Brain pericyte (primary cell): ENCODE data around the gene HADH.
"Not testable (repeated sequence)": the region's sequence is repeated elsewhere in the genome, so short reads cannot be mapped to it uniquely, and the experiment has no call there.

Source experiments
- DNase-seq: peaks from one replicate; pipeline ENCODE4 v3.0.0-alpha.2; 2012; ENCODE audit warnings: low read depth, low spot score

HADH gene

DNA sequence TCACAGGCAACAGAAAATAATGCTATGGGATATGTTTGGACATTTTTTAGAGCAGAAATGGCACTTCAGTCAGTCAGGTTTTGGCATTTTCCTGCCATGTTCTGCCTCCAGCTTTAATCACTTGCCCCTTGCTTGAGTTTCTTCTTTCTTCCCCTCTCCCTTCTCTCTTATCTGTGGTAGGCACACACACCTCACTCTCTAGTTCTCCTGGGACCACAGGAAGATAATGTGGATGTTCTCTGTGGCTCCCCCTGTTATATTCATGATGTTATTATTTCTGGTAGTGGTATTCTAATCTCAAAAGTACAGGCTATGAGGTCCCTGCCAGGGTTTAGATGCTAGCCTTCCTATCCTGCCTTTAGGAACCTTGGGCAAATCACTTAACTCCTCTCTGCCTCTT lies 5.2 kb downstream of the HADH start:
- DNase-seq: no peak

DNA sequence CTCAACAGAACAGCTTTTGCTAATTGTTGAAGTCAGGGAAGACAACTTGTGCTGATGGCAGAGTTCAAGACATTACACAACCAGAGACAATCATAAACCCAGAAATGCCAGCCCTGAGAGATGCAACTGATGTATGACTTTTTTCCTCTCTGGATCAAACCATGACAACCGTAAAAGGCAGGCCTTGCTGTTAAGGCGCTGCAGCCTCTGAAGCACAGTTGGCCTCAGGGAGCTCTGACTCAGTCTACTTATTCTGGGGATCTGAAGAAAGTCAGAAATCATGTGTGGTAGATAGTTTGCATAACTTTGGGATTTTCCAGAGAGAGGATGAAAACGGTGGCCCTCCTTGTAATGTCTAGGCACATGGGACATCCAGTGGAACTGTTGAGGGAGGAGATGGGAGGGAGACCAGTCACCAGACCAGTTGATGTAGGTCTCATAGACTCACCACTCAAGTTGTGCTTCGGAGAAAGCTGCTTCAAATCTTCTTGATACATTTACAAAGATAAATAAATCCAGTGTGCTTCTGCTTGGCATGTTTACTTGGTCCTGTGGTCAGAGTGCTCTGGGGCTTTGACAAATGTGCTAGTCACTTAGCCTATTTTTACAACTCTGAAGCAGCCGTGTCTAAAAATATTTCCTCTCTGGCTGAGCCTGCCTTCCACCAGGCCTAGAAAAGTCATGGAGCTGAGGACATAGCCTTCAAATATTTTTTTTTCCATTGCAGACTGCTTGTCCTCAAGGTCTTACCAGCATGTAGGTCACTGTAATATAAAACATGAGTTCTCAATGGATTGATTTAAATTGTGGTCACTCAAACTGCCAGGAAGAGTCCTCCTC lies 7.5 kb downstream of the HADH start:
- no peak for DNase-seq

DNA sequence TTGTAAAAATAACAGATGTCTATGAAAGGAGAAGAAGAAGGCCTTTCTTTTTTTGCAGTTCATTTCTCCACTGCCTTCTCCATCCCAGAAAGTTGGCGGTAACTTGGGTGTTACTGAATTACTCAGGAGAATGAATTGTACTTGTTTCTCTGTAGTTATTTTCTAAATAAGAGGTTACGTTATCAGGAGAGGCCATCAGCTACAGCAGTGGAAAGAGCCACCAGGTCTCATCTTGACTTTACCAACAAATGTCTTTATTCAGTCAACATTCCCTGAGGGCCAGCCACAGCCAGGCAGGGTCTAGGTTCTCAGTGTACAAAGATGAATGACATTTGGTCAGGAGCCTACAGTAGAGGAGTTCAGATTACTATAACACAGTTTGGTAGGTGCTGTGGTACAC lies 8.1 kb downstream of the HADH start:
- no peak for DNase-seq

GRCh38 chr4:107999932-108000539 lies 10.3 kb downstream of the HADH start:
- DNase-seq: no peak

GRCh38 chr4:108001540-108002135 lies 11.9 kb downstream of the HADH start:
- no peak for DNase-seq

- no peak for DNase-seq
Observed at GRCh38 chr4:108003982-108004515, 14.4 kb downstream of the HADH start.

DNA sequence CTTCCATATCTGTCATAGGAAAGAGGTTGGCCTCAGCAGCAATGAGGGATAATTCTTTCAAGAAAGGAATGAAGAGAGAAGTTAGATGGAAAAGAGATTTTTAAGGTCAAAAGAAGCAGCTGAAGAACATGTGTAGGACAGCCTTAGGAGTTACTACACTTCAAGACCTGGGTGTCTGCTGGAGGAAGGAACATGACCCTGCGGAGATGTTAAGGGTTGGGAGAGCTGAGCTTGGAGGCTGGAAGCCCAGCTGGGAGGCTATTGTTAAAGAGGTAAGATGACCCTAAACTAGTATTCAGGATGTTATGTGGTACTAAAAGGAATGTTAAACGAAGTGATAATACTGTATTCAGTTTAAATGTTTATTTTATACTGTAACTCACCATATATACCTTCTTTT lies 15.0 kb downstream of the HADH start:
- no peak for DNase-seq

- no peak for DNase-seq
Observed at GRCh38 chr4:108005807-108006206, 16.1 kb downstream of the HADH start.

- no peak for DNase-seq
Observed at GRCh38 chr4:108006361-108006760, 16.7 kb downstream of the HADH start.

- no peak for DNase-seq
Observed at GRCh38 chr4:108007984-108008383, 18.3 kb downstream of the HADH start.

GRCh38 chr4:108008721-108009120 lies 19.0 kb downstream of the HADH start:
- no peak for DNase-seq

DNA sequence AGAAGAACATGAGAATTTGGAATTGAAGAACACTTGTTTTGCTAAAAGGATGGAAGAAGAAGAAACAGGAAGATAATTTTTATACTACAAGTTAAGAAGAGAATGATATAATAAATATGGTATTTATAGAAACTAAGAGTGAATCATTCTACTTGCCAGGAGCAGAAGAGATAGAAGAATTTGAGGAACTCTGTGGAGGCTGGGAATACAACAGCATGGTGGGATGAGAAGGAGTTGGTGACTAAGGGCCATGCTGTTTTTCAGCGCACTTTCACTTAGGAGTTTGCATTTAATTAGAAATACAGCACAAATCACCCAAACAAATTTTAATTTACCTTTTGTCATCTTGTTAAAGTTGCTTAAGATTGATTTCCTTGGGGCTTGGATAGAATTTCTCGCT lies 20.5 kb downstream of the HADH start:
- DNase-seq: no peak

DNA sequence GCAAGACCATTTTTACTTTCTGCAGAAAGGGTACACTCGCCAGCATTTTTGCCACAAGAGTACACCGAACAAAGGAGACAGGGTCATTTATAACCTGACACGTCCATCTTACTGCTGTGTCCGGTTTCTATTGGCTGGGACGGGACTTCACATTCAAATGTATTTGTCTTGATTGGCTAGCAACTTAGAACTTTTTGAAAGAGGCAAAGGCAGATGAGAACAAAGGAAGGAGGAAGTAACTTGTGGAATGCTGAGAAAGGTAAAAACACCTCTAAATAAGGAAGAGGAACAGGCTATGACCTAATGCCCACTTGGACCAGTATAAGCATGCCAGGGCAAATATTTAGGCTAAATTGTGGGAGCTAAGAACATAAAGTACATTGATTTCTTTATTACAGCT lies 22.7 kb downstream of the HADH start:
- not testable (repeated sequence) for DNase-seq

DNA sequence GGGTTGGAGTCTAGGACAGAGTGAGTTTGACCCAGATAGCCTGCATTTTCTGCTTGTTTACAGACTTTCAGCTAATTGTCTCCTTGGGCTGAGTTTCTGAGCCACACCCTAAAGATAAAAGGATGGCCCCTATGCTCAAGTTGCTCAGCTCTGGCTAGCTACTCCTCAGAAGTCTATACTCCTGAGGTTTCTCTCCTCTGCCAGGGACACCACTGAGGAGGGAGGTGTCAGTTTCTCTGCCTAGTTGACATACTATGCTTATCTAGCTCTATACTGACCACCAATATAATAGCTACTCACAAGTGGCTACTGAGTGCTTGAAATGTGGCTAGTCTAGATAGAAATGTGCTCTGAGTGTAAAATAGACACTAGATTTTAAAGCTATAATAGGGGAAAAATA lies 23.6 kb downstream of the HADH start:
- no peak for DNase-seq

DNA sequence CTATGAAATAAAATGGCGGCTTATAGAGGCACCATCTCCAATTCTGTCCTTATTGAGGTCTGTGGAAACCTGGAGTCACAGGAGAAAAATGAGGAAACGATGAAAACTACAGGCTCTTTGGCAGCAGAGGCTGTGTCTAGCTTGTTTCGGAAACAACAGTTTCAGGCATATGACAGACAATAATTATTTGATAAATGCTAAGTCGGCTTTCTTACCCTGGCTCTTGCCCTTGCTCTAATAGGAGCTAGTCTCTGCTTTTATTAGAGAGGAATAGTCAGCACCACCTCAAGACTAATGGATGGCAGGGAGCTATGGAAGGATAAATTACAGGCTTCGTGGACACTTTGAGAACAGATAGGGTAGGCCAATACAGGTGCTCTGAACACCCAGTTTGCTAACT lies 24.3 kb downstream of the HADH start:
- DNase-seq: no peak

DNA sequence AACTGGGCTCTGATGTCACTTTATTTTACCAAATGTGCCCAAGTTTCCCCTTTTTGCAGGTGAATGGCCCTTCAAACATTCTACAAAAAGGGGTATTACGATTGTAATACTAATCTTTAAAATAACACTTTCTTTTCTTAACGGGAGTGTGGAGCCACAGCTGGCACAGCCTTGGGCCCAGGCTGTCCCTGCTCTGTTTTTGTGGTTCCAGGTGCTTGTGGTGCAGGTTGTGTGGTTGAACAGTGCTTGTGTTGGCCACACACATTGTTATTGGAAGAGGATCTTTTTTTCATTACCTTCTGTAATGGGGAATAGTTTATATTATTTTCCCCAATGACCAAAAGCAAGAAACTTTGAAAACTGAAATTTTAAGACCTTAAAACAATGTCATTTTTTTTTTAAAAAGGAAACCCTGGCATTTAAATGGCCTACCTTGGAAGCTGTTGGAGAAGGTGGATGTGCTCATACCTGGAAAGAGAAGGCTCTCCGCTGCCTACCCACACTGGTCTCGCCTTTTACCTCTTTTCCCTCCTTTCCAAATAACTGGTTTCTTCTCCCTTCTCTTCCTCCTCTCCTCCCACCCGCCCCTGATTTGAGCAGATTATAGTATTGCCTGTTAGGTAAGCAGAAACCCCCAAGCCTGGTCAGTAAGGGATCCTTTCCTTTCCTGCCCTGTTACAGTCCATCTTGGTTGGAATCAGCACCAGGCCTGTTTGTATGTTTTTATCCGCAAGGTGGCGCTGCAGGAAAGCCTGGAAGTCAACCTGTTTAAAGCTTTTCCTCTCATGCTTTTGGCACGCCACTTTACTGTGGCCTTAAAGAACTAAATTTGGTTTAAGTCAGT lies 28.6 kb downstream of the HADH start:
- peak; percentile 41 for DNase-seq

DNA sequence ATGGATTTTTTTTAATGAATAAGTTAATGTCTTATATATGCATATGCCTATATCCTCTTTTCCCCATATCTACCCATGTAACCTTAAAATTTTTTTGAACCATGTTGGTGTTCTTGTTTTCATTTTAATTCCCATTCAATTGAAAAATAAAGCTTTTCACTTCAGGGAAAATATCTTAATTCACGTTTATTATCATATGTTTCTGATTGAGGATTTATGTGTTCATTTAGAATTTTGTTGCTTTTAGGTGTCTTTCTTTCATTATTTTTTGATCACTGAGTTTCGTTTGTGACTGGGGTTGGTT lies 29.1 kb downstream of the HADH start:
- no peak for DNase-seq

DNA sequence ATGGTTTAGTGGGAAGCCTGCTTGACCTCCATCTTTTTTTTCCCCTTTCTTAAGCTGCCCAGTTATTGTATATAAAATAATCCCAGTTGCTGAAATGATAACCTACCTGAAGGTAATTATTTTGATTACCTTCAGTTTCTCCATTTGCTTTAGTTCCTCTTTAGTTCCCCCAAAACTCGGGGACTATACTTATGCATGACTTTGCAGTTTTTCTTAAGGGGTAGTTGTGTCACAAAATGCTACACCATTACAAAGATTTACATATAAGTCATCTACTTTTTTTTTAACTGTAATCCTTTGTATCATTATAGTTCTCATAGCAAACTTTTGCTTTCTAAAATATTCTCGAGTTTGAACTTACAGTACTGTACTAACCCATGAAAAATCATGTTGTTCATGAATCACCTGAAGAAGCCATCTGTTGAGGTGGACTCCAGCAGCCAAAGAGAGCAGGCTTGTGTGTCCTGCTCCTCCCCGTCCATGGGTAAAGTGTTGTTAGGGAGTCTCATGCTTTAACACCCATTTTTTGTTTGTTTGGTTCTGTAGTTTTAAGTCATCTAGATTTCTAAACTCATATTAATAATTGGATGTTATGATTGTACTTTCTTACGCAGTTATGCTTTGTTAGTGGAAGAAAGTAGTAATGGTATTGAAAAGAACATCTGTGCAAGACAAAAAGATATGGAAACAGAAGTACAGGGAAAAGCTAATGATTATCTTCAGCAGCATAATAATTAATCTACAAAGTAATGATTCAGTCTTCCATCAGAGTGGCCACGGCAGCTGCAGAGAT lies 34.6 kb downstream of the HADH start:
- DNase-seq: no peak

GRCh38 chr4:108024878-108025165 lies 35.1 kb downstream of the HADH start:
- no peak for DNase-seq

- DNase-seq: no peak
Observed at GRCh38 chr4:108029016-108029720, 39.5 kb downstream of the HADH start.

DNA sequence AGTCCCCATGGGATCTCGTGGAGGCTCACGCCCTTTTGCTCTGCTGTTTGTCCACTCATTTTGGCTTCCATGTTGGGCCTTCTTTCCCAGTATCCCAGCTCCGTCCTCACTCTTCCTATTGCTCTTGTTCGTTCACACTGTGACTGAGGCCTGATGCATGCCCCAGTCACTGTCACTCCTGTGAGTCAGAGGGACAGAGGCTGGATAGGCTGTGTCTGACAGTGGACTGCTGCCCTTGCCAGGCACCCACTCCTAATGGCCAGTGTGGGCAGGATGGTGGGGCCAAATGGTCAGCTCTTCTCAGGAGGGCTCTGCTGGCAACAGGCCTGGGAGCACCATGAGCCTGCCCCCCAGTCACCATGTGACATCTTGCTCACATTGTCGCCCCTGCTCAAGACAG lies 40.0 kb downstream of the HADH start:
- DNase-seq: no peak
